Upper lobe of left lung (tissue), 6 donors: Measurements from ENCODE around the gene KBTBD7. TPM values are rescaled to one million over a fixed set of nuclear protein-coding genes. Genes with fewer than 3 reads are reported as not detected.
A peak's percentile ranks its signal among the peaks of the same experiment; 100 is the strongest.

Source experiments
- ATAC-seq, 2 donors: fragments of 200-7000 bp; cut with Tn5 transposase; one replicate each; pipeline ENCODE4 v1.9.1; 2022; ENCODE audit warnings: mild to moderate bottlenecking in 2 of 2, moderate library complexity in 2 of 2; ENCODE audit not compliant: low FRiP score in 2 of 2
- DNase-seq, 2 donors: peaks; one replicate each; pipeline ENCODE4 v3.0.0-alpha.2; 2019 to 2020
- H3K27ac ChIP-seq, 4 donors: fragments of 200-600 bp; sonication (generic); one replicate each; pipeline ENCODE4 v1.5.1; 2016 to 2019
- H3K27me3 ChIP-seq, 4 donors: fragments of 200-600 bp; sonication (generic); one replicate each; pipeline ENCODE4 v1.5.1; 2017 to 2019
- H3K36me3 ChIP-seq, 4 donors: fragments of 200-600 bp; sonication (generic); one replicate each; pipeline ENCODE4 v1.5.1; 2016 to 2019
- H3K4me1 ChIP-seq, 4 donors: fragments of 200-600 bp; sonication (generic); one replicate each; pipeline ENCODE4 v1.5.1; 2018 to 2019
- H3K4me3 ChIP-seq, 4 donors: fragments of 200-600 bp; sonication (generic); one replicate each; pipeline ENCODE4 v1.5.1; 2017 to 2019; ENCODE audit warnings: mild to moderate bottlenecking in 2 of 4, moderate library complexity in 1 of 4
- H3K9me3 ChIP-seq, 4 donors: fragments of 200-600 bp; sonication (generic); one replicate each; pipeline ENCODE4 v1.5.1; 2018 to 2019
- CTCF ChIP-seq, 6 experiments: fragments of 450-650 bp in 4 of 6; fragments of 200-600 bp in 2 of 6; sonication (generic) in 2 of 6; IDR thresholded peaks; one replicate each; pipeline ENCODE4 v1.5.1; 2016 to 2019; ENCODE audit warnings: antibody characterized with exemption in 6 of 6
- EP300 ChIP-seq, 4 donors: sonication (generic); formaldehyde crosslinking; IDR thresholded peaks; one replicate each; pipeline ENCODE4 v1.5.1; 2017; ENCODE audit warnings: antibody characterized with exemption in 4 of 4, control low read depth in 2 of 4
- POLR2A ChIP-seq, 4 donors: fragments of 450-650 bp; IDR thresholded peaks; one replicate each; pipeline ENCODE4 v1.5.1; 2016 to 2017; ENCODE audit warnings: antibody characterized with exemption in 4 of 4, mild to moderate bottlenecking in 2 of 4
- POLR2AphosphoS5 ChIP-seq, 2 donors: sonication (generic); formaldehyde crosslinking; IDR thresholded peaks; one replicate each; pipeline ENCODE4 v1.5.1; 2017; ENCODE audit warnings: antibody characterized with exemption in 2 of 2
- WGBS, 2 donors: methylation state at CpG; one replicate each; pipeline ENCODE4 v1.1.5; 2017 to 2018; 5-methylcytosine and 5-hydroxymethylcytosine counted together
- total RNA-seq, 6 donors: library from RNA; depleted of rRNA in 4 of 6; stranded (reverse); fragments of >200 nt in 4 of 6; gene quantifications; one replicate each; pipeline versions ENCODE4 v1.1.0 to v1.2.1, GENCODE V29; 2016 to 2021
- donor health status: DM: no; HTN: no; CAD: no; lungs with moderate emphysema.
- donor health status: DM: no; HTN: yes; CAD: no; lungs with severe emphysema.

KBTBD7 gene
- total RNA-seq, 6 donors from 2014 or later = 3.6 to 8.9 (median 7.3) TPM

- H3K4me3 ChIP-seq = no peak overlapping the region
- H3K27me3 ChIP-seq = no peaks in the 10 kb centered on the region
- no peak overlapping the region for H3K27ac ChIP-seq
- 69 to 85% methylated on average over 2 of the region's 2 CpGs for WGBS, 2 donors
- no peaks in the 10 kb centered on the region for H3K9me3 ChIP-seq
- no peak for DNase-seq
- no peaks in the 10 kb centered on the region for H3K4me1 ChIP-seq
- no peak for ATAC-seq
- TF ChIP-seq EP300 (IDR thresholded peaks at IDR 0.05) (no peak), POLR2AphosphoS5 (IDR thresholded peaks at IDR 0.05) (no peak), CTCF (IDR thresholded peaks at IDR 0.05) (no peak), POLR2A (IDR thresholded peaks at IDR 0.05) (no peak)
- H3K36me3 ChIP-seq = no peaks in the 10 kb centered on the region
Measured at GRCh38 chr13:41199526-41199925, 5.2 kb upstream of the KBTBD7 start.

- no peak overlapping the region for H3K27ac ChIP-seq
- ATAC-seq (no peak), DNase-seq (no peak)
- no peaks in the 10 kb centered on the region for H3K4me1 ChIP-seq
- no peaks in the 10 kb centered on the region for H3K9me3 ChIP-seq
- no peaks in the 10 kb centered on the region for H3K36me3 ChIP-seq
- WGBS, 2 donors = 83 to 85% methylated on average over 5 of the region's 5 CpGs
- TF ChIP-seq CTCF (IDR thresholded peaks at IDR 0.05) (no peak), EP300 (IDR thresholded peaks at IDR 0.05) (no peak), POLR2A (IDR thresholded peaks at IDR 0.05) (no peak), POLR2AphosphoS5 (IDR thresholded peaks at IDR 0.05) (no peak)
- no peaks in the 10 kb centered on the region for H3K27me3 ChIP-seq
- H3K4me3 ChIP-seq = no peak overlapping the region
Measured at GRCh38 chr13:41199079-41199478, 4.7 kb upstream of the KBTBD7 start.

- Histone ChIP-seq H3K27ac (no peak overlapping the region), H3K4me1 (peaks cover 0 to 23% (median 9%) of the 10 kb centered on the region in 4 donors), H3K9me3 (no peaks in the 10 kb centered on the region), H3K4me3 (no peak overlapping the region), H3K36me3 (no peaks in the 10 kb centered on the region), H3K27me3 (no peaks in the 10 kb centered on the region)
- WGBS, 2 donors = 66 to 69% methylated on average over 2 of the region's 2 CpGs
- no peak for ATAC-seq
- DNase-seq = no peak
- TF ChIP-seq POLR2AphosphoS5 (IDR thresholded peaks at IDR 0.05) (no peak), CTCF (IDR thresholded peaks at IDR 0.05) (no peak), EP300 (IDR thresholded peaks at IDR 0.05) (no peak), POLR2A (IDR thresholded peaks at IDR 0.05) (no peak)
Measured at GRCh38 chr13:41196620-41197019, 2.3 kb upstream of the KBTBD7 start.

GRCh38 chr13:41196011-41196410, 1.6 kb upstream of the KBTBD7 start:
- H3K36me3 ChIP-seq = no peaks in the 10 kb centered on the region
- TF ChIP-seq POLR2A (IDR thresholded peaks at IDR 0.05) (no peak), CTCF (IDR thresholded peaks at IDR 0.05) (no peak), EP300 (IDR thresholded peaks at IDR 0.05) (no peak), POLR2AphosphoS5 (IDR thresholded peaks at IDR 0.05) (no peak)
- no peak for ATAC-seq
- H3K27me3 ChIP-seq = no peaks in the 10 kb centered on the region
- no peak for DNase-seq
- H3K27ac ChIP-seq = no peak overlapping the region
- H3K9me3 ChIP-seq = no peaks in the 10 kb centered on the region
- H3K4me1 ChIP-seq = peaks cover 0 to 23% (median 9%) of the 10 kb centered on the region in 4 donors
- H3K4me3 ChIP-seq = no peak overlapping the region

- H3K9me3 ChIP-seq = no peaks in the 10 kb centered on the region
- H3K4me3 ChIP-seq = peak overlapping the region in 3 of 4 donors; percentile 67 to 81 (median 77)
- H3K27me3 ChIP-seq = no peaks in the 10 kb centered on the region
- ATAC-seq (no peak), DNase-seq (no peak)
- no peak for TF ChIP-seq POLR2AphosphoS5 (IDR thresholded peaks at IDR 0.05)
- no peak for TF ChIP-seq EP300 (IDR thresholded peaks at IDR 0.05)
- TF ChIP-seq CTCF (IDR thresholded peaks at IDR 0.05) = no peak
- no peak for TF ChIP-seq POLR2A (IDR thresholded peaks at IDR 0.05)
- H3K4me1 ChIP-seq = peaks cover 0 to 23% (median 9%) of the 10 kb centered on the region in 4 donors
- WGBS, 2 donors = 92 to 97% methylated on average over 5 to 18 of the region's 18 CpGs
- peak overlapping the region in 3 of 4 donors; percentile 88 to 90 (median 89) for H3K27ac ChIP-seq
- H3K36me3 ChIP-seq = no peaks in the 10 kb centered on the region
Measured at GRCh38 chr13:41193469-41193868, 900 bp downstream of the KBTBD7 start.
